ENCODE data around the gene WWTR1.

DNA sequence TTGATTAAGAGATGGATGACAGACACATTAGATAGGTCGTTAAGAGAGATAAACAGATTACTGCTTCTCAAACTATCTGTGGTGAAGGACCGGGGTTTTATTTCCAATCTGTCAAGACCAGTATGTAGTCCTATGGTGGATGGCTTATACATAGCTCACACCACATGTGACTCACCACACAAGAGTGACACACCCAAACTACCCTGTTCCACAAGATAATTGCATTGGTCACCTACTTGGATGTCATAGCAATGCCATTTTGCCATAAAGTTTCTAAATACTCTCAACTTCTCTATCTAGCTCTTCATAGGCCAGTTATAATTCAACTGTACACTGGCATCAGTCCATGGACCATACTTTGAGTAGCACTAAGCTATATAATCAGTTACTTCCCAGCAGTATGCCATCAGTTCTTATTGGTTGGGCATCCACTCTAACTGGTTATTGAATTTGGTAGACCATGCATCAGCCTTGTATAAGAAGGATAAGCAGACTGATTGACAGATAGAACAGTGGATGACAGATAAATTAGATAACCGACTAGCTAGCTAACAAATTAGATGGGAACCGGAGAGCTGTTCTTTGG lies 11.6 kb downstream of the WWTR1 start:
- TF ChIP-seq, protein P1, sequence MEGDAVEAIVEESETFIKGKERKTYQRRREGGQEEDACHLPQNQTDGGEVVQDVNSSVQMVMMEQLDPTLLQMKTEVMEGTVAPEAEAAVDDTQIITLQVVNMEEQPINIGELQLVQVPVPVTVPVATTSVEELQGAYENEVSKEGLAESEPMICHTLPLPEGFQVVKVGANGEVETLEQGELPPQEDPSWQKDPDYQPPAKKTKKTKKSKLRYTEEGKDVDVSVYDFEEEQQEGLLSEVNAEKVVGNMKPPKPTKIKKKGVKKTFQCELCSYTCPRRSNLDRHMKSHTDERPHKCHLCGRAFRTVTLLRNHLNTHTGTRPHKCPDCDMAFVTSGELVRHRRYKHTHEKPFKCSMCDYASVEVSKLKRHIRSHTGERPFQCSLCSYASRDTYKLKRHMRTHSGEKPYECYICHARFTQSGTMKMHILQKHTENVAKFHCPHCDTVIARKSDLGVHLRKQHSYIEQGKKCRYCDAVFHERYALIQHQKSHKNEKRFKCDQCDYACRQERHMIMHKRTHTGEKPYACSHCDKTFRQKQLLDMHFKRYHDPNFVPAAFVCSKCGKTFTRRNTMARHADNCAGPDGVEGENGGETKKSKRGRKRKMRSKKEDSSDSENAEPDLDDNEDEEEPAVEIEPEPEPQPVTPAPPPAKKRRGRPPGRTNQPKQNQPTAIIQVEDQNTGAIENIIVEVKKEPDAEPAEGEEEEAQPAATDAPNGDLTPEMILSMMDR (IDR thresholded peaks at IDR 0.05): no peak
- no peak for TF ChIP-seq SP1 (CRISPR knock-in tag; conservative IDR thresholded peaks at IDR 0.05)
- TF ChIP-seq FOXP4 (CRISPR knock-in tag; IDR thresholded peaks at IDR 0.05): no peak
- no peak for TF ChIP-seq USF2 (CRISPR knock-in tag; IDR thresholded peaks at IDR 0.05)
- TF ChIP-seq, protein P2, sequence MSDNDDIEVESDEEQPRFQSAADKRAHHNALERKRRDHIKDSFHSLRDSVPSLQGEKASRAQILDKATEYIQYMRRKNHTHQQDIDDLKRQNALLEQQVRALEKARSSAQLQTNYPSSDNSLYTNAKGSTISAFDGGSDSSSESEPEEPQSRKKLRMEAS (CRISPR knock-in tag; IDR thresholded peaks at IDR 0.05): no peak
- no peak for TF ChIP-seq ZNF232 (CRISPR knock-in tag; IDR thresholded peaks at IDR 0.05)
- no peak for TF ChIP-seq KAT7 (CRISPR knock-in tag; IDR thresholded peaks at IDR 0.05; ENCODE audit: borderline replicate concordance)
- no peak for TF ChIP-seq FOXK1 (CRISPR knock-in tag; IDR thresholded peaks at IDR 0.05)
- no peak for TF ChIP-seq NFATC4 (CRISPR knock-in tag; IDR thresholded peaks at IDR 0.05)
- TF ChIP-seq, protein P3, sequence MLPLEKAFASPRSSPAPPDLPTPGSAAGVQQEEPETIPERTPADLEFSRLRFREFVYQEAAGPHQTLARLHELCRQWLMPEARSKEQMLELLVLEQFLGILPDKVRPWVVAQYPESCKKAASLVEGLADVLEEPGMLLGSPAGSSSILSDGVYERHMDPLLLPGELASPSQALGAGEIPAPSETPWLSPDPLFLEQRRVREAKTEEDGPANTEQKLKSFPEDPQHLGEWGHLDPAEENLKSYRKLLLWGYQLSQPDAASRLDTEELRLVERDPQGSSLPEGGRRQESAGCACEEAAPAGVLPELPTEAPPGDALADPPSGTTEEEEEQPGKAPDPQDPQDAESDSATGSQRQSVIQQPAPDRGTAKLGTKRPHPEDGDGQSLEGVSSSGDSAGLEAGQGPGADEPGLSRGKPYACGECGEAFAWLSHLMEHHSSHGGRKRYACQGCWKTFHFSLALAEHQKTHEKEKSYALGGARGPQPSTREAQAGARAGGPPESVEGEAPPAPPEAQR (CRISPR knock-in tag; IDR thresholded peaks at IDR 0.05): no peak
- no peak for TF ChIP-seq ZBTB21 (CRISPR knock-in tag; IDR thresholded peaks at IDR 0.05; ENCODE audit: borderline replicate concordance)
- TF ChIP-seq E2F1 (CRISPR knock-in tag; IDR thresholded peaks at IDR 0.05): no peak
- TF ChIP-seq ELF4 (CRISPR knock-in tag; IDR thresholded peaks at IDR 0.05; ENCODE audit: low read depth): no peak

Measured in WTC11 (cell line).